ENCODE results near the gene RRP36.

DNA sequence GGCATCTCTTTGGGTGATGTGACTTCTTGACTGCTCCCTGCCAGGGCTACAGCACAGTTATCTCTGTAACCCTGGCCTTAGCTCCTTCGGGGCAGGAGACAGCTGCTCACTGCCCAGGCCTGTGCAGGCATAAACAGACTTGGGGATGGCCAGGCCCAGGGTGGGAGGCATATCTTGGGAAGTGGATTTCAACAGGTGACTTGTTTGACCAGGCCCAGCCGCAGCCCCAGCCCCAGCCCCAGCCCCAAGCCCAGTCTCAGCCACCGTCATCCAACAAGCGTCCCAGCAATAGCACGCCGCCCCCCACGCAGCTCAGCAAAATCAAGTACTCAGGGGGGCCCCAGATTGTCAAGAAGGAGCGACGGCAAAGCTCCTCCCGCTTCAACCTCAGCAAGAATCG, 15.2 kb upstream of the RRP36 start:
- TF ChIP-seq ZFHX2 (tag by site-specific recombination; conservative IDR thresholded peaks at IDR 0.05), result no peak
- TF ChIP-seq, protein P1, sequence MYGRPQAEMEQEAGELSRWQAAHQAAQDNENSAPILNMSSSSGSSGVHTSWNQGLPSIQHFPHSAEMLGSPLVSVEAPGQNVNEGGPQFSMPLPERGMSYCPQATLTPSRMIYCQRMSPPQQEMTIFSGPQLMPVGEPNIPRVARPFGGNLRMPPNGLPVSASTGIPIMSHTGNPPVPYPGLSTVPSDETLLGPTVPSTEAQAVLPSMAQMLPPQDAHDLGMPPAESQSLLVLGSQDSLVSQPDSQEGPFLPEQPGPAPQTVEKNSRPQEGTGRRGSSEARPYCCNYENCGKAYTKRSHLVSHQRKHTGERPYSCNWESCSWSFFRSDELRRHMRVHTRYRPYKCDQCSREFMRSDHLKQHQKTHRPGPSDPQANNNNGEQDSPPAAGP (tag by site-specific recombination; IDR thresholded peaks at IDR 0.05), result no peak
- TF ChIP-seq, protein P2, sequence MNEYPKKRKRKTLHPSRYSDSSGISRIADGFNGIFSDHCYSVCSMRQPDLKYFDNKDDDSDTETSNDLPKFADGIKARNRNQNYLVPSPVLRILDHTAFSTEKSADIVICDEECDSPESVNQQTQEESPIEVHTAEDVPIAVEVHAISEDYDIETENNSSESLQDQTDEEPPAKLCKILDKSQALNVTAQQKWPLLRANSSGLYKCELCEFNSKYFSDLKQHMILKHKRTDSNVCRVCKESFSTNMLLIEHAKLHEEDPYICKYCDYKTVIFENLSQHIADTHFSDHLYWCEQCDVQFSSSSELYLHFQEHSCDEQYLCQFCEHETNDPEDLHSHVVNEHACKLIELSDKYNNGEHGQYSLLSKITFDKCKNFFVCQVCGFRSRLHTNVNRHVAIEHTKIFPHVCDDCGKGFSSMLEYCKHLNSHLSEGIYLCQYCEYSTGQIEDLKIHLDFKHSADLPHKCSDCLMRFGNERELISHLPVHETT (tag by site-specific recombination; IDR thresholded peaks at IDR 0.05), result no peak
- TF ChIP-seq, protein P3, sequence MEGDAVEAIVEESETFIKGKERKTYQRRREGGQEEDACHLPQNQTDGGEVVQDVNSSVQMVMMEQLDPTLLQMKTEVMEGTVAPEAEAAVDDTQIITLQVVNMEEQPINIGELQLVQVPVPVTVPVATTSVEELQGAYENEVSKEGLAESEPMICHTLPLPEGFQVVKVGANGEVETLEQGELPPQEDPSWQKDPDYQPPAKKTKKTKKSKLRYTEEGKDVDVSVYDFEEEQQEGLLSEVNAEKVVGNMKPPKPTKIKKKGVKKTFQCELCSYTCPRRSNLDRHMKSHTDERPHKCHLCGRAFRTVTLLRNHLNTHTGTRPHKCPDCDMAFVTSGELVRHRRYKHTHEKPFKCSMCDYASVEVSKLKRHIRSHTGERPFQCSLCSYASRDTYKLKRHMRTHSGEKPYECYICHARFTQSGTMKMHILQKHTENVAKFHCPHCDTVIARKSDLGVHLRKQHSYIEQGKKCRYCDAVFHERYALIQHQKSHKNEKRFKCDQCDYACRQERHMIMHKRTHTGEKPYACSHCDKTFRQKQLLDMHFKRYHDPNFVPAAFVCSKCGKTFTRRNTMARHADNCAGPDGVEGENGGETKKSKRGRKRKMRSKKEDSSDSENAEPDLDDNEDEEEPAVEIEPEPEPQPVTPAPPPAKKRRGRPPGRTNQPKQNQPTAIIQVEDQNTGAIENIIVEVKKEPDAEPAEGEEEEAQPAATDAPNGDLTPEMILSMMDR (tag by site-specific recombination; IDR thresholded peaks at IDR 0.05), result no peak
- TF ChIP-seq SP7 (tag by site-specific recombination; IDR thresholded peaks at IDR 0.05), result no peak
- TF ChIP-seq, protein P4, sequence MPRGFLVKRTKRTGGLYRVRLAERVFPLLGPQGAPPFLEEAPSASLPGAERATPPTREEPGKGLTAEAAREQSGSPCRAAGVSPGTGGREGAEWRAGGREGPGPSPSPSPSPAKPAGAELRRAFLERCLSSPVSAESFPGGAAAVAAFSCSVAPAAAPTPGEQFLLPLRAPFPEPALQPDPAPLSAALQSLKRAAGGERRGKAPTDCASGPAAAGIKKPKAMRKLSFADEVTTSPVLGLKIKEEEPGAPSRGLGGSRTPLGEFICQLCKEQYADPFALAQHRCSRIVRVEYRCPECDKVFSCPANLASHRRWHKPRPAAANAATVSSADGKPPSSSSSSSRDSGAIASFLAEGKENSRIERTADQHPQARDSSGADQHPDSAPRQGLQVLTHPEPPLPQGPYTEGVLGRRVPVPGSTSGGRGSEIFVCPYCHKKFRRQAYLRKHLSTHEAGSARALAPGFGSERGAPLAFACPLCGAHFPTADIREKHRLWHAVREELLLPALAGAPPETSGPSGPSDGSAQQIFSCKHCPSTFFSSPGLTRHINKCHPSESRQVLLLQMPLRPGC (tag by site-specific recombination; IDR thresholded peaks at IDR 0.05), result no peak
- peak; percentile 85 for TF ChIP-seq SCRT2 (tag by site-specific recombination; IDR thresholded peaks at IDR 0.05)
- TF ChIP-seq KLF10 (tag by site-specific recombination; IDR thresholded peaks at IDR 0.05), result no peak
- no peak for TF ChIP-seq ZNF501 (tag by site-specific recombination; IDR thresholded peaks at IDR 0.05)
- TF ChIP-seq ZNF155 (tag by site-specific recombination; IDR thresholded peaks at IDR 0.05), result no peak
- TF ChIP-seq, protein P5, sequence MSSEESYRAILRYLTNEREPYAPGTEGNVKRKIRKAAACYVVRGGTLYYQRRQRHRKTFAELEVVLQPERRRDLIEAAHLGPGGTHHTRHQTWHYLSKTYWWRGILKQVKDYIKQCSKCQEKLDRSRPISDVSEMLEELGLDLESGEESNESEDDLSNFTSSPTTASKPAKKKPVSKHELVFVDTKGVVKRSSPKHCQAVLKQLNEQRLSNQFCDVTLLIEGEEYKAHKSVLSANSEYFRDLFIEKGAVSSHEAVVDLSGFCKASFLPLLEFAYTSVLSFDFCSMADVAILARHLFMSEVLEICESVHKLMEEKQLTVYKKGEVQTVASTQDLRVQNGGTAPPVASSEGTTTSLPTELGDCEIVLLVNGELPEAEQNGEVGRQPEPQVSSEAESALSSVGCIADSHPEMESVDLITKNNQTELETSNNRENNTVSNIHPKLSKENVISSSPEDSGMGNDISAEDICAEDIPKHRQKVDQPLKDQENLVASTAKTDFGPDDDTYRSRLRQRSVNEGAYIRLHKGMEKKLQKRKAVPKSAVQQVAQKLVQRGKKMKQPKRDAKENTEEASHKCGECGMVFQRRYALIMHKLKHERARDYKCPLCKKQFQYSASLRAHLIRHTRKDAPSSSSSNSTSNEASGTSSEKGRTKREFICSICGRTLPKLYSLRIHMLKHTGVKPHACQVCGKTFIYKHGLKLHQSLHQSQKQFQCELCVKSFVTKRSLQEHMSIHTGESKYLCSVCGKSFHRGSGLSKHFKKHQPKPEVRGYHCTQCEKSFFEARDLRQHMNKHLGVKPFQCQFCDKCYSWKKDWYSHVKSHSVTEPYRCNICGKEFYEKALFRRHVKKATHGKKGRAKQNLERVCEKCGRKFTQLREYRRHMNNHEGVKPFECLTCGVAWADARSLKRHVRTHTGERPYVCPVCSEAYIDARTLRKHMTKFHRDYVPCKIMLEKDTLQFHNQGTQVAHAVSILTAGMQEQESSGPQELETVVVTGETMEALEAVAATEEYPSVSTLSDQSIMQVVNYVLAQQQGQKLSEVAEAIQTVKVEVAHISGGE (tag by site-specific recombination; conservative IDR thresholded peaks at IDR 0.05; ENCODE audit: low read depth), result no peak
- no peak for TF ChIP-seq RBAK (tag by site-specific recombination; IDR thresholded peaks at IDR 0.05)
